ENCODE measurements around the gene ZNF212.
"Not testable (repeated sequence)": the region's sequence is repeated elsewhere in the genome, so short reads cannot be mapped to it uniquely, and the experiment has no call there.

ZNF212 gene

DNA sequence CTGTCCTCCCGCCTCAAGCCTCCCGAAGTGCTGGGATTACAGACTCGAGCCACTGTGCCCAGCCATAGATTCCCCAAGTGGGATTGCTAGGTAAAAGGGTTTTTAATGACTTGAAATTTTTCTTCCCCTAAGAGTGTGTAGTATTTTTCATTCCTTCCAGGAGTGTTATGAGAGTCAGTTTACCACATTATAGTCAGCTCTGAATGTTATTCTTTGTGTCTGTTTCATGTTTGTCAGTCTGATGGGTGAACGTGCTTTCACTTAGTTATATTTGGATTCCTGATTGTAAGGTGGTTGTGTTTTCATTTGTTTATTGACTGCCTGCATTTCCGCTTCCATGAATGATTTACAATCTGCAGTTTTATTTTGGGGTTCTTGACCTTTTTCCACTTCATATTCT lies 6.3 kb downstream of the ZNF212 start:
- Histone ChIP-seq H3K4me3 (ENCODE audit: low read depth, low read length) (no peak overlapping the region), H3K36me3 (ENCODE audit: control insufficient read depth in 2 of 2, insufficient read depth in 1 of 2, low read length in 2 of 2) (peaks cover 0 to 26% of the 10 kb centered on the region in 2 experiments; a peak in 2 of 3 replicates), H3K9me3 (ENCODE audit: control insufficient read depth, insufficient read depth, low read depth, low read length) (no peaks in the 10 kb centered on the region), H3K27ac (ENCODE audit: extremely low read depth, low read depth, low read length) (no peak overlapping the region), H3K4me1 (ENCODE audit: control insufficient read depth, insufficient read depth, low read length) (no peaks in the 10 kb centered on the region)
- POLR2A ChIA-PET = no interaction called here
- CTCF ChIA-PET = interaction anchor here (1.0 kb wide), 1 partner anchor 73 kb away, joined by 3 read pairs; no protein-coding TSS in a partner anchor
- TF ChIP-seq ZNF155 (tag by site-specific recombination; IDR thresholded peaks at IDR 0.05) (no peak), GLI4 (tag by site-specific recombination; IDR thresholded peaks at IDR 0.05) (no peak), MEIS1 (CRISPR knock-in tag; IDR thresholded peaks at IDR 0.05; ENCODE audit: borderline replicate concordance) (no peak), ZNF830 (tag by site-specific recombination; IDR thresholded peaks at IDR 0.05; ENCODE audit: low read depth) (no peak), ZNF394 (tag by site-specific recombination; IDR thresholded peaks at IDR 0.05; ENCODE audit: borderline replicate concordance) (no peak)
- TF ChIP-seq, protein P1, sequence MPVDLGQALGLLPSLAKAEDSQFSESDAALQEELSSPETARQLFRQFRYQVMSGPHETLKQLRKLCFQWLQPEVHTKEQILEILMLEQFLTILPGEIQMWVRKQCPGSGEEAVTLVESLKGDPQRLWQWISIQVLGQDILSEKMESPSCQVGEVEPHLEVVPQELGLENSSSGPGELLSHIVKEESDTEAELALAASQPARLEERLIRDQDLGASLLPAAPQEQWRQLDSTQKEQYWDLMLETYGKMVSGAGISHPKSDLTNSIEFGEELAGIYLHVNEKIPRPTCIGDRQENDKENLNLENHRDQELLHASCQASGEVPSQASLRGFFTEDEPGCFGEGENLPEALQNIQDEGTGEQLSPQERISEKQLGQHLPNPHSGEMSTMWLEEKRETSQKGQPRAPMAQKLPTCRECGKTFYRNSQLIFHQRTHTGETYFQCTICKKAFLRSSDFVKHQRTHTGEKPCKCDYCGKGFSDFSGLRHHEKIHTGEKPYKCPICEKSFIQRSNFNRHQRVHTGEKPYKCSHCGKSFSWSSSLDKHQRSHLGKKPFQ (tag by site-specific recombination; IDR thresholded peaks at IDR 0.05) = no peak

DNA sequence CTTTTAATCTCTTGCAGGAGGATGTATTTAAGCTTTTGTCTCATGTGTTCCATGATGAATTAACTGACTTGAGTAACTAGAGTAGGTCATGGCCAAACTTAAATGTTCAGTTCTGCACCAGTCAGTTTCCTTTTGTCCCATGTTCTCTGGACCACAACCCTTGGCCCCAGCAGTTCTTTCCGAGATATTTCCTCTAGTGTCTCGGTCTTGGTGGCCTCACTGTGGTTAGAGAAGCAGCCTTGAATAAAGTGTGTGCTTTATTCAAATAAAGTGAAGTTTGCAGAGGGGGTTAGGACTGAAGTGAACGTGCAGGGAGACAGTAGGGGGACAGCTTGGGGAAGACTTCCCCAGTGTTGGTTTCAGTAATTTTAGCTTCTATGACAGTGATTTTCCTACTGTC lies 9.3 kb downstream of the ZNF212 start:
- CTCF ChIA-PET = no interaction called here

DNA sequence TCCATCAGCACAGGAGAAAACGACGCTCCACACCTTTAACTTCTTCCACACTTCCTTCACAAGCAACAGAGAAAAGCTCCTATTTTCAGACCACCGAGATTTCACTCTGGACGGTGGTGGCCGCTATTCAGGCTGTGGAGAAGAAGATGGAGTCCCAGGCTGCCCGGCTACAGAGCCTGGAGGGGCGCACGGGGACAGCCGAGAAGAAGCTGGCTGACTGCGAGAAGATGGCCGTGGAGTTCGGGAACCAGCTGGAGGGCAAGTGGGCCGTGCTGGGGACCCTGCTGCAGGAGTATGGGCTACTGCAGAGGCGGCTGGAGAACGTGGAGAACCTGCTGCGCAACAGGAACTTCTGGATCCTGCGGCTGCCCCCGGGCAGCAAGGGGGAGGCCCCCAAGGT lies 10.7 kb downstream of the ZNF212 start:
- POLR2A ChIA-PET; H3K27ac ChIP-seq (ENCODE audit: extremely low read depth, low read depth, low read length); H3K9me3 ChIP-seq (ENCODE audit: control insufficient read depth, insufficient read depth, low read depth, low read length); H3K4me1 ChIP-seq (ENCODE audit: control insufficient read depth, insufficient read depth, low read length); H3K4me3 ChIP-seq (ENCODE audit: low read depth, low read length): not testable (repeated sequence)
- CTCF ChIA-PET = interaction anchor here (1.4 kb wide), 1 partner anchor 11 kb away, joined by 5 read pairs; no protein-coding TSS in a partner anchor
- H3K36me3 ChIP-seq (ENCODE audit: control insufficient read depth in 2 of 2, insufficient read depth in 1 of 2, low read length in 2 of 2) = peaks cover 3 to 56% of the 10 kb centered on the region in 2 experiments; a peak in 2 of 3 replicates

More for the DNA sequence above, 9.3 kb downstream of the ZNF212 start:
- no peaks in the 10 kb centered on the region for H3K4me1 ChIP-seq (ENCODE audit: control insufficient read depth, insufficient read depth, low read length)
- H3K4me3 ChIP-seq (ENCODE audit: low read depth, low read length) = no peak overlapping the region
- peaks cover 3 to 42% of the 10 kb centered on the region in 2 experiments; a peak in 2 of 3 replicates for H3K36me3 ChIP-seq (ENCODE audit: control insufficient read depth in 2 of 2, insufficient read depth in 1 of 2, low read length in 2 of 2)
- TF ChIP-seq ZNF530 (tag by site-specific recombination; IDR thresholded peaks at IDR 0.05; ENCODE audit: low read depth) (no peak), ZNF76 (tag by site-specific recombination; IDR thresholded peaks at IDR 0.05; ENCODE audit: borderline replicate concordance, low read depth) (no peak), ZBTB7A (tag by site-specific recombination; IDR thresholded peaks at IDR 0.05; ENCODE audit: low read depth) (no peak)
- TF ChIP-seq, protein P2, sequence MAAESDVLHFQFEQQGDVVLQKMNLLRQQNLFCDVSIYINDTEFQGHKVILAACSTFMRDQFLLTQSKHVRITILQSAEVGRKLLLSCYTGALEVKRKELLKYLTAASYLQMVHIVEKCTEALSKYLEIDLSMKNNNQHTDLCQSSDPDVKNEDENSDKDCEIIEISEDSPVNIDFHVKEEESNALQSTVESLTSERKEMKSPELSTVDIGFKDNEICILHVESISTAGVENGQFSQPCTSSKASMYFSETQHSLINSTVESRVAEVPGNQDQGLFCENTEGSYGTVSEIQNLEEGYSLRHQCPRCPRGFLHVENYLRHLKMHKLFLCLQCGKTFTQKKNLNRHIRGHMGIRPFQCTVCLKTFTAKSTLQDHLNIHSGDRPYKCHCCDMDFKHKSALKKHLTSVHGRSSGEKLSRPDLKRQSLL (tag by site-specific recombination; IDR thresholded peaks at IDR 0.05) = no peak
- TF ChIP-seq, protein P3, sequence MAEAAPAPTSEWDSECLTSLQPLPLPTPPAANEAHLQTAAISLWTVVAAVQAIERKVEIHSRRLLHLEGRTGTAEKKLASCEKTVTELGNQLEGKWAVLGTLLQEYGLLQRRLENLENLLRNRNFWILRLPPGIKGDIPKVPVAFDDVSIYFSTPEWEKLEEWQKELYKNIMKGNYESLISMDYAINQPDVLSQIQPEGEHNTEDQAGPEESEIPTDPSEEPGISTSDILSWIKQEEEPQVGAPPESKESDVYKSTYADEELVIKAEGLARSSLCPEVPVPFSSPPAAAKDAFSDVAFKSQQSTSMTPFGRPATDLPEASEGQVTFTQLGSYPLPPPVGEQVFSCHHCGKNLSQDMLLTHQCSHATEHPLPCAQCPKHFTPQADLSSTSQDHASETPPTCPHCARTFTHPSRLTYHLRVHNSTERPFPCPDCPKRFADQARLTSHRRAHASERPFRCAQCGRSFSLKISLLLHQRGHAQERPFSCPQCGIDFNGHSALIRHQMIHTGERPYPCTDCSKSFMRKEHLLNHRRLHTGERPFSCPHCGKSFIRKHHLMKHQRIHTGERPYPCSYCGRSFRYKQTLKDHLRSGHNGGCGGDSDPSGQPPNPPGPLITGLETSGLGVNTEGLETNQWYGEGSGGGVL (tag by site-specific recombination; IDR thresholded peaks at IDR 0.05) = no peak
- POLR2A ChIA-PET = no interaction called here
- H3K27ac ChIP-seq (ENCODE audit: extremely low read depth, low read depth, low read length) = no peak overlapping the region
- no peaks in the 10 kb centered on the region for H3K9me3 ChIP-seq (ENCODE audit: control insufficient read depth, insufficient read depth, low read depth, low read length)

DNA sequence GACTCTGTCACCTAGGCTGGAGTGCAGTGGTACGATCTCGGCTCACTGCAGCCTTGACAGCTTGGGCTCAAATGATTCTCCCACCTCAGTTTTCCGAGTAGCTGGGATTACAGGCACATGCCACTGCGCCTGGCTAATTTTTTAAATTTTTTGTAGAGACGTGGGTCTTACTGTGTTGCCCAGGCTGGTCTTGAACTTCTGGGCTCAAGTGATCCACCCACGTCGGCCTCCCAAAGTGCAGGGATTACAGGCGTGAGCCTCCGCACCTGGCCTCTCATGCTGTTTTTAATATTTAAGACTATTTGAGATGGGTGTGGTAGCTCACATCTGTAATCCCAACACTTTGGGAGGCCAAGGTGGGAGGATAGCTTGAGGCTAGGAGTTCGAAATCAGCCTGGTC lies 12.1 kb downstream of the ZNF212 start:
- H3K9me3 ChIP-seq (ENCODE audit: control insufficient read depth, insufficient read depth, low read depth, low read length); H3K4me3 ChIP-seq (ENCODE audit: low read depth, low read length); H3K27ac ChIP-seq (ENCODE audit: extremely low read depth, low read depth, low read length); H3K4me1 ChIP-seq (ENCODE audit: control insufficient read depth, insufficient read depth, low read length): not testable (repeated sequence)
- ChIA-PET POLR2A (interaction anchor here (0.7 kb wide), 2 partner anchors 9 to 11 kb away, joined by 3 to 6 read pairs; partner anchors contain the start of gene ZNF783), CTCF (interaction anchor here (0.6 to 0.9 kb wide), 3 partner anchors 10 to 543 kb away, joined by 3 to 4 read pairs (median 4); no protein-coding TSS in a partner anchor)
- H3K36me3 ChIP-seq (ENCODE audit: control insufficient read depth in 2 of 2, insufficient read depth in 1 of 2, low read length in 2 of 2) = peaks cover 3 to 70% of the 10 kb centered on the region in 2 experiments; a peak in 2 of 3 replicates

All from HEK293 (cell line).